ENCODE data around the gene CEP104.

GRCh38 chr1:3864884-3865283 is 7.9 kb upstream of the CEP104 start:
- TF ChIP-seq CTCF (IDR thresholded peaks at IDR 0.05; ENCODE audit: poor library complexity) (no peak), EZH2 (IDR thresholded peaks at IDR 0.05; ENCODE audit: borderline replicate concordance) (no peak), EZH2phosphoT487 (IDR thresholded peaks at IDR 0.05; ENCODE audit: low read depth, severe bottlenecking, unreplicated experiment) (no peak)
